Neuron (in vitro differentiated cells): ENCODE results near the gene ZBTB16.

ENCODE experiments used
- H2AFZ ChIP-seq: one replicate; pipeline ENCODE4 v1.6.1; 2013; ENCODE audit warnings: low read depth, mild to moderate bottlenecking, inconsistent platforms, low read length, moderate library complexity
- H3K27me3 ChIP-seq: one replicate; pipeline ENCODE4 v1.6.1; 2013; ENCODE audit warnings: low read length; ENCODE audit not compliant: insufficient read depth
- H3K36me3 ChIP-seq: one replicate; pipeline ENCODE4 v1.6.1; 2013; ENCODE audit warnings: low read length; ENCODE audit not compliant: insufficient read depth
- H3K4me1 ChIP-seq: one replicate; pipeline ENCODE4 v1.6.1; 2013; ENCODE audit warnings: low read length; ENCODE audit not compliant: insufficient read depth
- H3K4me3 ChIP-seq: 2 replicates; pipeline ENCODE4 v1.5.1; 2013; ENCODE audit warnings: mild to moderate bottlenecking, low read length, moderate library complexity
- H3K9me3 ChIP-seq: one replicate; pipeline ENCODE4 v1.6.1; 2013; ENCODE audit warnings: low read length

Gene ZBTB16

DNA sequence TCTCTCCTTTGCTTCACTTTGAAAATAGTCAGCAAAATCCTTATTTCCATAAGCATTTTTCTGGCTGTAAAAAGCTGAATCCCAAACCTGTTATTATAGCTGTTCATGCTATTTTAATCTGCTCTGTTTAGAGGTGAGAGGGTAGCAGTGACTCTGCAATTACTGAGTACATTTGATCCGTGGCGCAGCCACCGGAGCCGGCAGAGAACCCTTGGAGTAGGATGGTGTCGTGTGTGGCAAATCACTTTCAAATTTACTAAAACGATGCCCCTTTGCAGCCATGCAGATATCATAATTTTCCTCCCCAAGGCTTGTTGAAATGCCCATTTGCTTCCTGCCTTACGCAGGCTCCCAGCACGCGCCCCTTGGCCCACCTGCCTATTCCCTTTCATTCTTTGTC is 69.6 kb downstream of the ZBTB16 start:
- Histone ChIP-seq H3K4me3 (no peak overlapping the region), H3K4me1 (peaks cover 41% of the 10 kb centered on the region), H3K27me3 (no peaks in the 10 kb centered on the region), H3K36me3 (peaks cover 7% of the 10 kb centered on the region), H3K9me3 (no peaks in the 10 kb centered on the region), H2AFZ (no peak overlapping the region)

DNA sequence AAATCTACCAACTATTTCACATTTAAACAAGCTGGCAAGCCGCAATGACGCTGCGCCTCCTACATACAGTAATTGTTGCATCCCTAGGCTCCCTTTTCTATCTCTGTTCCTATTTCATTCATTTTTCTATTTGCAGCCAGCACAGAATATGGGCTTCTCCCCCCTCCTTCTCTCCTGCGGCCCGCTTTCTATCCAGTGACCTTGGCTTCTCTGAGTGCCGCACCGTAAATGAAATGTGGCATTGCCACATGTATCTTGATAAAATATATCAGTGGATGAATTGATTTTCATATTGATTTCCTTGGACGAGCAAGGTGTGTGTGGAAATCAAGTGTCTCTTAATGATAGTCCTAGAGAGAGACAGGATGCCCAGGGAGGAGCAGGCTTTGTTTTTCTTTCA is 70.2 kb downstream of the ZBTB16 start:
- Histone ChIP-seq H3K9me3 (no peaks in the 10 kb centered on the region), H3K36me3 (peaks cover 4% of the 10 kb centered on the region), H3K27me3 (no peaks in the 10 kb centered on the region), H2AFZ (no peak overlapping the region), H3K4me3 (no peak overlapping the region), H3K4me1 (peaks cover 41% of the 10 kb centered on the region)

DNA sequence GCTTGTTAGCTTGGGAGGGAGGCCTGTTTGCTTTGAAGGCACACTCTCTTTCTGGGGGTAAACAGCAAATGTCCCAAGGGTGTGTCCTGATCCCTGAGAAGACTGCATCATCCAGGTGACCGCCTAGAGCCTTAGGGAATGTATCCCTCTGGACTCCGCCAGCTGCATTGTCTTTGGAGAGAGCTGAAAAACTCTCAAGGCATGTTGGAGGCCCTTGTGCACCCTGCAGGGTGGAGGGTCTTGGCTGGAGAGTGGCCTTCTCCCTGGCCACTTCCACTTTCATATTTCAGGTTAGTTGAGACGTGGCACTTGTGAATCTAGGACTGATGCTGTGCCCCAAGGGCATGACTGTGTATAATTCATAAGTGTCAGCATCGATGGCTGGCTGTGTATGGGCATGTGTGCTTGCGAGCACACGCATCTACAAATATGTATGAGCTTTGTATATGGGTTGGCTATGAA is 70.6 kb downstream of the ZBTB16 start:
- Histone ChIP-seq H2AFZ (no peak overlapping the region), H3K4me3 (no peak overlapping the region), H3K36me3 (peaks cover 3% of the 10 kb centered on the region), H3K4me1 (peaks cover 41% of the 10 kb centered on the region), H3K27me3 (no peaks in the 10 kb centered on the region), H3K9me3 (no peaks in the 10 kb centered on the region)

DNA sequence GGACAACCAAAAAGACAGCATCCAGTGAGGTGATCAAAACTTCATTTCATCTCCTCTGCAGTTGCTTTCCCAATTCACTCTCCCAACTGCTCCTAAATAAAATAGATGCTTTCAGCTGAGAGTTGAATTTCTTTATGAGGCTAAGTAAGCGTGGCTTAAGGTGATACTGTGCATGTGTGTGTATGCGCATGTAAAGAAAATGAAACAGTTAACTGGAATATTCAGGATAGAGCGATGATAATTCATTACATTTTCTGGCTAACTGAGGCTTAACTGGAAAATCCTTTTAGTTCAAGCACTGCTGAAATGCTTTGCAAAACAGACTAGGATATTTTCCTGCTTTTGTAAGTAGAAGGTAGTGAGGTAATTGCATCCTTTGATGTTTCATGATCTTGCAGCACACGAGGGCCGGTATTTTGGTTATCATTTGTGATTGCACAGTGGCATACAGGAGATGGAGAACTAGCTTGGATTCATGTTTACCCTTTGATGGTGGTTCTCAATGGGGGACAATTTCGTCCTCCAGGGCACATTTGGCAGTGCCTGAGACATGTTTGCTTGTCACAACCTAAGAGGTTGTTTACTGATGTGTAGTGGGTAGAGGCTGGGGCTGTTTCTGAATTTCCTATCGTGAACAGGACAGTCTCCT is 71.2 kb downstream of the ZBTB16 start:
- peaks cover 46% of the 10 kb centered on the region for H3K4me1 ChIP-seq

DNA sequence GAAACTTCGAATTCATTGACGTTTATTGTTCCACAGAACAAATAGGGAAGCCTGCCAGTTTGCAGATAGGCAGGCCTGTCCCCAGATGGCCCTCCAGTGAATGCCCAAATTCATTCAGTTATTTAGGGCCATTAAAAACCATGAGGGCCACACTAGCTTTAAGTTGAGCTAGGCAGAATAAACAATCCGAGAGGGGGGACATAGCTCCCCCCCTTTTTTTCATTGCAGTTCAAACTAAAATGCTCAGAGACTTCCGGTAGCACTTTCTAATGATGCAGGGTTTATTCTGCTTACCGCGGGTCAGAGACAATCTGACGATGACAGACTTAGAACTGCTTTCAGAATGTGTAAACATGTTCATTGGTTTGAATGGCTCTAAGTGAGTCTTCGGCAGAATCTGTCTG is 72.0 kb downstream of the ZBTB16 start:
- Histone ChIP-seq H3K27me3 (no peaks in the 10 kb centered on the region), H3K4me1 (peaks cover 53% of the 10 kb centered on the region), H3K4me3 (no peak overlapping the region), H3K36me3 (peaks cover 3% of the 10 kb centered on the region), H3K9me3 (no peaks in the 10 kb centered on the region), H2AFZ (no peak overlapping the region)

More for the DNA sequence above, 71.2 kb downstream of the ZBTB16 start:
- Histone ChIP-seq H3K9me3 (no peaks in the 10 kb centered on the region), H3K4me3 (no peak overlapping the region), H3K36me3 (peaks cover 3% of the 10 kb centered on the region), H3K27me3 (no peaks in the 10 kb centered on the region), H2AFZ (no peak overlapping the region)

DNA sequence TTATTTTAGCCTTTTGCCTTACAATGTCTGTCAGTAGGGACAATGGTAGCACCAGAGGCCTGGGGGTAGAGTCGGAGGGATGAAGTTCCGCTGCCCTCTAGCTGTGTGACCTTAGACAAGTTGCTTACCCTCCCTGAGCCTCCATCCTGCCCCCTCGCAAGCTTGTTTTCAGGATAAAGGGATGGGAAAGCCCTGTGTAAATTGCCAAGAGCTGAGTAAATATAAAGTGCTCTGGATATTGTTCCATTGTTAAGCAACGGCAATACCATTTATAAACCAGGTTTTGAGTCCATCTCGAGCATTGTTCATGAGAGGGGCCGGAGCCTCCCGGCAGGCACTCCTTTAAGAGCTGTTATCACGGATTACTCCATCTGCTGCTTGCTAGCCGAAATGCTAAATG is 72.9 kb downstream of the ZBTB16 start:
- H2AFZ ChIP-seq: no peak overlapping the region
- H3K36me3 ChIP-seq: no peaks in the 10 kb centered on the region
- H3K4me3 ChIP-seq: no peak overlapping the region
- no peaks in the 10 kb centered on the region for H3K27me3 ChIP-seq
- no peaks in the 10 kb centered on the region for H3K9me3 ChIP-seq
- H3K4me1 ChIP-seq: peaks cover 63% of the 10 kb centered on the region

DNA sequence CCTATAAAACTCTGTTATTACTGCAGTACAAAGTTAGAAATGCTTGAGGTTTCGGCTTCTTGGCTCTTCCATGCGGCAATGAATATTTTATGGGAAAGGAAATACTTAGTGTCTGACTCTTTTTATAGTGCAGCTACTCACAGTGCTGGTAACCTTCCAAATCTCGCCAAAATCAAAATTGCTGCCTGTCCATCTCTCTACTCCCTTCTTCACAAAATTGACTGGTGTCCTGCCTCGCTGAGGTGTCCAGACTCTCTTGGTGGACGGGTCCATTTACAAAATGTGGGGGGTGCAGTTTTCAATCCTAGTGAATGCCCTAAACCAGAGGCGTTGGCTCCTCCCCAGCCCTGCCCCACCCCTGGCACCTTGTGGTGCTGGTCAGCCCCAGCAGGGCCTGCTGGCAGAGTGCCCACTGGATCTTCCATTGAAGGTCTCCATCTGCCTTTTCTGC is 73.5 kb downstream of the ZBTB16 start:
- Histone ChIP-seq H3K36me3 (no peaks in the 10 kb centered on the region), H2AFZ (no peak overlapping the region), H3K27me3 (no peaks in the 10 kb centered on the region), H3K4me1 (peaks cover 67% of the 10 kb centered on the region), H3K4me3 (no peak overlapping the region), H3K9me3 (no peaks in the 10 kb centered on the region)

DNA sequence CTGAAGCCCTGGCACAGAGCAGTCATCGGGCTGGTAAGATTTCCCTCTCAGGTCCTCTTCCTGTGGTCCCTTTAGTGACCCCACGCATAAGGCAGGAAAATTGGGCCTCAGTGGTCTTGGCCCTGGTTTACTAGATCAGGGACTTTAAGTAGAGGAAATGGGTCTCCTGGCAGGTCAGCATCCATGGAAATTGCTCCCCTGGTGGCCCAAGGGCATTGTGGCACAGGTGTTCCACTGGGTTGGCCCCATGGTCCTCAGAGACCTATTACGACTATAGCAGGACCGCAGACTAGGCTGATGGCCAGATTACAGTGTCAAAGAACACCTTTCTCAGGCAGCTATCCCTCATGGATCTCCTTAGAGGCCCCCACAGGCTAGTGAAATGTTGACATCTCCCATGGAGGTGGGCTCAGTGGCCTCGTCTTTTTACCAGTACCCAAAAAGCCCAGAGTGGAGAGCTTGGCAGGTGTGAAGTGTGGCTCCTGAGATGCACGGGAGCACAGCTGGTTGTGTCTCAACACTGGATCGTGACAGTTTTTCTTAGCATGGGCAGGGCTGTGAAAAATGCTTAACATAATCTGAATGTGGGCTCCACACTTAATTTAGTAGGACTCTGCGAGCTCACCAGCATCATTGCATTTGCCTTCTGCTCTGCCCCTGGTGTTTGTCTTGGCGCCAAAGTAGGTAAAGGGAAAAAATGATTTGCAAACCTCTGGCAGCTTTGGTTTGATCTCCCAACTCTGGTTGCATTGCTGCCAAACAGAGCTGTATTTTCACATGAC is 74.2 kb downstream of the ZBTB16 start:
- H2AFZ ChIP-seq: no peak overlapping the region
- H3K36me3 ChIP-seq: peaks cover 2% of the 10 kb centered on the region
- no peaks in the 10 kb centered on the region for H3K27me3 ChIP-seq
- H3K4me1 ChIP-seq: peaks cover 65% of the 10 kb centered on the region
- H3K4me3 ChIP-seq: no peak overlapping the region
- no peaks in the 10 kb centered on the region for H3K9me3 ChIP-seq

DNA sequence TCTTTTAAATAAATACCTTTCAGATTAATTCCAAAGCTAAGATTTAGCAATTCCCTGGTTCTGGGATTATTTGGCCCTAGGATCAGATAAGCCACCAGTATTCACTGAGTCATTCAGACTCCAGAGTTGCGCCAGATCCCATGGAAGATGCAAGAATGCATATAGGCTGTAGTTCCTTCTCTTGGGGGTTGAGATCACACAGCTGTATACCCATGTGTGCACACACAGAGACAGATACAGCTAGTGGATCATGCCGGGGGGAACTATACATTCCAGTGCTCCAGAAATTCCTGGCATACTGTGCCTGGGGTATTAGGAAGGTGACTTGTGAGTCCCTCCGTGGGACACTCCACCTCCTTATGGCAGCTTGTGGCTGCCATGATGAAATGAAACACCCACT is 75.4 kb downstream of the ZBTB16 start:
- H3K9me3 ChIP-seq: no peaks in the 10 kb centered on the region
- H3K36me3 ChIP-seq: peaks cover 2% of the 10 kb centered on the region
- no peak overlapping the region for H2AFZ ChIP-seq
- H3K4me1 ChIP-seq: peaks cover 54% of the 10 kb centered on the region
- no peaks in the 10 kb centered on the region for H3K27me3 ChIP-seq
- no peak overlapping the region for H3K4me3 ChIP-seq

DNA sequence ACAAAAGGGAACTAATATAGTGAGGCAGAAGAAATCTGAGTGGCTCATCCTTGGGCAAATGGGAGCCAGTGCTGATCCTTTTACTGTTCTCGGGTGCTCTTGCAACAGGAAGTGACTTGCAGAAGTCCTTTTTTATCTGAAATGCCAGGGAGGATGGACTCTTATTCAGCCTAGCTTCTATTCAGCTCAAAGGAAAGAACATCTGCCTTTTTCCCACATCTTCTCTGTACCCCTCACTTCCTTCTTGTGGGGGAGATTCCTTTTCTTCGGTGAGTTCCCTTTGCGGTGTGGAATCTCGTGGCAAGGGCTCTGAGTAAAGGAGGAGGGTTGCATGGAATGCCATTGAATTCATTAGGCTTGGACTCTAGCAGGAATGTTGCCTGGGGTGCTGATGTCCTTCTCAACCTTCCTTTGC is 76.2 kb downstream of the ZBTB16 start:
- H2AFZ ChIP-seq: no peak overlapping the region
- no peak overlapping the region for H3K4me3 ChIP-seq
- peaks cover 45% of the 10 kb centered on the region for H3K4me1 ChIP-seq
- H3K27me3 ChIP-seq: no peaks in the 10 kb centered on the region
- H3K36me3 ChIP-seq: peaks cover 3% of the 10 kb centered on the region
- no peaks in the 10 kb centered on the region for H3K9me3 ChIP-seq

DNA sequence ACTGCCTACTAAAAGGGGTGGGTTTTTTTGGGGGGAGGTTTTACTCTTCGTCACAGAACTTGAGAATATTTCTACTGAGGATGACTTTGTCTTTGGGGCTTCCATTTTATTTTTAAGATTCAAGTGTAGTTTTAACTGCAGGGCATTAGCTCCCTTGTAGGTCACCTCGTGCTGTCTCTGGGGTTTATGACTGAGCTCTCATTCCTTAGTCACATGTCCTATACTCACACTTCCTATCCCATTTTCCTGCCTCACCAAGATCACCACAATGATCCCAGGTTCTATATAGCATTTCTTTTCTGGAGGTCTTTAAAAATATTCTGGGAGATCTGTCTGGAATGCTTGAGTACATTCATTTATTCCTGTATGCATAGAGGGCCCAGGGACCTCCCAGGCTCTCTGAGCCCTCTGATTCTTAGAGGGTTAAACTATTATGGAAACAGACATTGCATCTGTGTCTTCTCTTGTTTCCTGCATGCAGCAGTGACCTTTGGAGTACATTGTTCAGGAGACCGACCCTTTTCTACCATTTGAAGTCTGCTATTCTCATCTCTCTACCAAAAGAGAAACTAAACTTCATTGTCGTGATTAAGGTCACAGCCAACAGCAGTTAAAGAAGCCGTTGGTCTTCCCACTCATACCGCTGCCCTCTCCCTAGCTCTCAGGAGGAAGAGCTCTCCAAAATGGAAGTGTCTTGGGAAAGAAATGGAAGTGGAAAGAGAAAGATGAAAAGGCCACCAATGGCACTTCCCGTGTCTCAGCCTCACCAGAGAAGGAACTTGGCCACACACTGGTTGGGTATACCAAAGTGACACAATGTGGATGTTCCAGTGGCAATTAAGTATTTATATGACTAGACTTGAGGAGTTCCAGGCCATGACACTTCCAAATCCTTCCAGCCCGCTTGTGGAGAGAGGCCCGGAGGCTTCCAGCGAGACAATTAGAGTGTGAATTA is 77.5 kb downstream of the ZBTB16 start:
- Histone ChIP-seq H3K36me3 (peaks cover 6% of the 10 kb centered on the region), H3K4me3 (no peak overlapping the region), H2AFZ (no peak overlapping the region), H3K27me3 (no peaks in the 10 kb centered on the region), H3K9me3 (no peaks in the 10 kb centered on the region), H3K4me1 (peaks cover 34% of the 10 kb centered on the region)

DNA sequence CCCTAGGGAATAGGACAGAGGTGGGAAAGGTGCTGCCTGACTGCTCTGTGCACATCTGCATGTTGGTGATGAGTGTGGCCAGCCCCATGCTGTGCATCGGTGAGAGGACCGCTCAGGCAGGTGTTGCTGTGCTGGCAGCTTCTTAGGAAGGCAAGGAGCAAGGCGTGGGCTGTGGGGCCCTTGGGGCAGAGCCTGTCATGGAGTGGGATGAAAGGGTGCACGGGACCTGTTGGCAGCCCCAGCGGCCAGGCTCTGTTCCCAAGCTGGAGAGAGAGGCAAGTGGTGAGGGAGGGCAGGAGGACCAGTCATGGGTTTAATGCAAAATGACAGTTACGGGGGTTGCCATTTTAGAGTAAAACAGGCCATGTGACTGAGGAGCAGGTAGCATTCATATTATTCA is 78.3 kb downstream of the ZBTB16 start:
- Histone ChIP-seq H3K36me3 (peaks cover 6% of the 10 kb centered on the region), H3K27me3 (no peaks in the 10 kb centered on the region), H3K4me1 (peaks cover 29% of the 10 kb centered on the region), H3K4me3 (no peak overlapping the region), H3K9me3 (no peaks in the 10 kb centered on the region), H2AFZ (no peak overlapping the region)

DNA sequence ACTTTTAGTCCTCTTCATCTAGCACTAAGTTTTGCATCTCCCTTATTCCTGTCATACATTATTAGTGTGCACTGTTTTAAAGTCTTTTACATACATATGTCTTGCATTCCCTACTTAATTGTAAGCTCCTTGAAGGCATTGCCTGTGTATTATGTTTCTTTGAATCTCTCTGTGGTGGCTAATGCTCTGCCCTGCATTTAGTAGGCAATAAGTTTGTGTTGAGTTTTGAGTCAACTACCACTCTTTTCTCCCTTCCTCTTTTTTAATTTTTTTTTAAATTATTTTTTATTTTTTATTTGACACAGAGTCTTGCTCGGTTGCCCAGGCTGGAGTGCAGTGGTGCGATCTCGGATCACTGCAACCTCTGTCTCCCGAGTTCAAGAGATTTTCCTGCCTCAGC is 78.9 kb downstream of the ZBTB16 start:
- Histone ChIP-seq H3K9me3 (no peaks in the 10 kb centered on the region), H3K4me1 (peaks cover 29% of the 10 kb centered on the region), H3K4me3 (no peak overlapping the region), H2AFZ (no peak overlapping the region), H3K36me3 (peaks cover 6% of the 10 kb centered on the region), H3K27me3 (no peaks in the 10 kb centered on the region)
